NCI-H2196 (cell line): ENCODE measurements around the gene UBE3B.
"Not testable (repeated sequence)": the region's sequence is repeated elsewhere in the genome, so short reads cannot be mapped to it uniquely, and the experiment has no call there.

Source experiments
- DNase-seq: peaks from one replicate; lab custom pipeline; 2025; ENCODE audit not compliant: unreplicated experiment; lab: John Stamatoyannopoulos, UW

UBE3B gene, protein sequence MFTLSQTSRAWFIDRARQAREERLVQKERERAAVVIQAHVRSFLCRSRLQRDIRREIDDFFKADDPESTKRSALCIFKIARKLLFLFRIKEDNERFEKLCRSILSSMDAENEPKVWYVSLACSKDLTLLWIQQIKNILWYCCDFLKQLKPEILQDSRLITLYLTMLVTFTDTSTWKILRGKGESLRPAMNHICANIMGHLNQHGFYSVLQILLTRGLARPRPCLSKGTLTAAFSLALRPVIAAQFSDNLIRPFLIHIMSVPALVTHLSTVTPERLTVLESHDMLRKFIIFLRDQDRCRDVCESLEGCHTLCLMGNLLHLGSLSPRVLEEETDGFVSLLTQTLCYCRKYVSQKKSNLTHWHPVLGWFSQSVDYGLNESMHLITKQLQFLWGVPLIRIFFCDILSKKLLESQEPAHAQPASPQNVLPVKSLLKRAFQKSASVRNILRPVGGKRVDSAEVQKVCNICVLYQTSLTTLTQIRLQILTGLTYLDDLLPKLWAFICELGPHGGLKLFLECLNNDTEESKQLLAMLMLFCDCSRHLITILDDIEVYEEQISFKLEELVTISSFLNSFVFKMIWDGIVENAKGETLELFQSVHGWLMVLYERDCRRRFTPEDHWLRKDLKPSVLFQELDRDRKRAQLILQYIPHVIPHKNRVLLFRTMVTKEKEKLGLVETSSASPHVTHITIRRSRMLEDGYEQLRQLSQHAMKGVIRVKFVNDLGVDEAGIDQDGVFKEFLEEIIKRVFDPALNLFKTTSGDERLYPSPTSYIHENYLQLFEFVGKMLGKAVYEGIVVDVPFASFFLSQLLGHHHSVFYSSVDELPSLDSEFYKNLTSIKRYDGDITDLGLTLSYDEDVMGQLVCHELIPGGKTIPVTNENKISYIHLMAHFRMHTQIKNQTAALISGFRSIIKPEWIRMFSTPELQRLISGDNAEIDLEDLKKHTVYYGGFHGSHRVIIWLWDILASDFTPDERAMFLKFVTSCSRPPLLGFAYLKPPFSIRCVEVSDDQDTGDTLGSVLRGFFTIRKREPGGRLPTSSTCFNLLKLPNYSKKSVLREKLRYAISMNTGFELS

GRCh38 chr12:109477185-109477962 is at the start of gene UBE3B, which contains the start of gene KCTD10:
Gene UBE3B, plus strand, starts transcription at chr12:109477634. Its CDS starts 5,918 bp downstream, at chr12:109483552.
Gene KCTD10, minus strand, starts transcription at chr12:109477300. Its CDS starts 38 bp downstream, at chr12:109477262.
- DNase-seq, result peak; percentile 91

DNA sequence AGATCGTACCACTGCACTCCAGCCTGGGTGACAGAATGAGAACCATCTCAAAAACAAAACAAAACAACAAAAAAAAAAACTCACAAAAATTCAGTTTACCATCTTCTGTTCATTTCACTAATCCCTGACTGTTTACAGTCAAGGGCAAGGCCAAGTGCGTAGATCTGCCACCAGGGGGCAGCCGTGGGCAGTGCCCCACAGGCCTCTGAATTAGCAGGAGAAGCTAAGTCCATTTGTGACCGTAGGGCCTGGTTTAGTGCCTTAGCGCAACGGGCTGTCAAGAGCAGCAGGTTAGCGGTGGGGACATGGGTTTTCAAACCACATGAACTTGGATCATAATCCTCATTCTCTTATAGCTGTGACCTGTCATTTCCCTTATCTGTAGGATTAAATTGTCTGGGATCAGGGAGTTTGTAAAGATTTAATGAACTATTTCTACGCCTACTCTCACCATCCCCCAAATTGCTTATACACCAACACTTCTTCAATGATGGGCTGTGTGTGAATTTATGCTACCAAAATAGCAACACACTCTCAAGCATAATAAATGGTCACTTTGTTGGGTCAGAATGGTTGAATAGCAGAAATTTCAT is 49.3 kb upstream of the UBE3B start:
- peak; percentile 80 for DNase-seq

GRCh38 chr12:109428804-109429203 is 48.6 kb upstream of the UBE3B start:
- not testable (repeated sequence) for DNase-seq

- no peak for DNase-seq
Measured at GRCh38 chr12:109430244-109430643, 47.2 kb upstream of the UBE3B start.

DNA sequence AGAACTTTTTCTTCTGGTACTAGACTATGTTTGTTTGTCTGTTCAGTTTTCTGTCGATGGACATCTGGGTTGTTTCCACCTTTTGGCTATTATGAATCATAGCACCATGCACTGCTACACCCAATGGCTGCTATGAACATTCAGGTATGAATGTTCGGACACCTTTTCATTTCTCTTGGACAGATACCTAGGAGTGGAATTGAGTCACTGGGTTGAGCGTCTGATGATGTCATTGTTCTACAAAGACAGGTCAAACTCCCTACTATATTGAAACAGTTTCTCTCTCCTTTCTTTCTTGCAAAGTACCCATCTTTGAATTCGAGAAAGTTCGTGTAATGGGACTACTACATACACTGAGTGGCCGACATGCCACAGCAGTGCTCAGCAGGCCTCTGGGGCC is 45.0 kb upstream of the UBE3B start:
- DNase-seq, result no peak

GRCh38 chr12:109432842-109433304 is 44.6 kb upstream of the UBE3B start:
- DNase-seq, result peak; percentile 75

DNA sequence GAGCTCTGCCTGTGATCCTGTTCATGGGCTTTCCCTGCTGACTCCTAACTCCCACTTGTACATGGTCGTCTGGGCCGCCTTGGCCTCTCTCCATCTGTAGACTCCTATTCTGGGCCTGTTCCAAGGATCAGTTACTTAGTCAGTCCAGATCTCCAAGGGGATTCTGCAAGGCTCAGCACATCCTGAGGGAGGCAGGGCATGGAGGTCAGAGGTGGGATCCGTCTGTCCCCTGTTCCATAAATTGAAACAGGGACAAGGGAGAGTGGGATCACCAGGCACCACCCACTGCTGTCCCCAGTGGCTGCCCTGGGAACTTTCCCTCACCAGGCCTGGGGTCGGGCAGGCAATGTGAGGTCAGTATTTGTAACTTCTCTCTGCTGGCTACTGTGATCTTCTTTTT is 43.8 kb upstream of the UBE3B start:
- DNase-seq, result no peak

DNA sequence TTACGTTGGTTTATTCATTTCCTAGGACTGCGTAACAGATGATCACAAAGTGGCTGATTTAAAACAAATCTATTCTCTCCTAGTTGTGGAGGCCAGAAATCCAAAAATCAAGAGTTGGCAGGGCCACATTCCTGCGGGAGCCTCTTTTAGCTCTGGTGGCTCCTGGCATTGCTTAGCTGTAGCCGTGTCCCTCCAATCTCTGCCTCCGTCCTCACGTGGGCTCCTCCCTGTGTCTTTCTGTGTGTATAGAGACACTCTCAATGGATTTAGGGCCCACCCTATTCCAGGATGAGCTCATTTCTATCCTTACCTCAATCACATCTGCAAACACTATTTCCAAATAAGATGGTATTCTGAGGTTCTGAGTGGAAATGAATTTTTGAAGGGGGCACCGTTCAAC is 42.9 kb upstream of the UBE3B start:
- no peak for DNase-seq

- DNase-seq, result no peak
Measured at GRCh38 chr12:109435428-109436187, 41.8 kb upstream of the UBE3B start.

DNA sequence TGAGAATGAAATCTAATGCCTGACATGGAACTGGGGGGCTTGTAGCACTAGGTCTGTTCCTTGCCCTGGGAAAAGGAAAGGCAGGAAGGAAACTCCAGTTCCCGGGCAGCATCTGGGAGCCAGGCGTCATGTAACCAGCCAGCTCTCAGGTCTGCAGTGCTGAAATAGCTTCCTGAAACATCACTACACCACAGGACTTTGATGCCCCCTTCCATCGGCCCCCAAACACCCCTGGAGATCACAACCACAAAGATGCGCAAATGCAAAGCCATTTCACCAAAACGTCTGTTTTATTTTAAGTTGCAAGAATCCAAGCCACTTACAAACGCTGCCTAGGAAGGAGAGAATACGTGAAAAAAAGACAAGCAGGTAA is 41.3 kb upstream of the UBE3B start:
- DNase-seq, result no peak

DNA sequence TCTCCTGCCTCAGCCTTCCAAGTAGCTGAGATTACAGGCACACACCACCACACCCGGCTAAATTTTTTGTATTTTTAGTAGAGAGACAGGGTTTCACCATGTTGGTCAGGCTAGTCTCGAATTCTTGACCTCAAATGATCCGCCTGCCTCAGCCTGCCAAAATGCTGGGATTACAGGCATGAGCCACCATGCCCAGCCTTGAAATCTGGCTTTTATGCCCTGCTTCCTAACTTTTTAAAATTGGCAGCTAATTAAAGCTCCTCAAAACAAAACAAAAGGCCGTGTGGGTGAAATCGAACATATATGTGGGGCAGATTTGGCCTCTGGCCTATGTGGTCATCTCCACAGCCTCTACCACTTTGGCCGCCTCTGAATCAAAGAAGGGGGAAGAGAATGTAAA is 38.3 kb upstream of the UBE3B start:
- DNase-seq, result no peak

DNA sequence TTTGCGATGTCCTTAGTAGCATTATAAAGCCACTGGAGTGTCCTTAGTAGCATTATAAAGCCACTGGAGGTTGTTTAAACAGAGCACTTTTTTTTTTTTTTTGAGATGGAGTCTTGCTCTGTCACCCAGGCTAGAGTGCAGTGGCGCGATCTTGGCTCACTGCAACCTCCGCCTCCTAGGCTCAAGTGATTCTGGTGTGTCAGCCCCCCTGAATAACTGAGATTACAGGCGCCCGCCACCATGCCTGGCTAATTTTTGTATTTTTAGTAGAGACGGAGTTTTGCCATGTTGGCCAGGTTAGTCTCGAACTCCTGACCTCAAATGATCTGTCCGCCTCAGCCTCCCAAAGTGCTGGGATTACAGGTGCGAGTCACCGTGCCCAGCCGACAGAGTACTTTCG is 37.5 kb upstream of the UBE3B start:
- DNase-seq, result not testable (repeated sequence)

DNA sequence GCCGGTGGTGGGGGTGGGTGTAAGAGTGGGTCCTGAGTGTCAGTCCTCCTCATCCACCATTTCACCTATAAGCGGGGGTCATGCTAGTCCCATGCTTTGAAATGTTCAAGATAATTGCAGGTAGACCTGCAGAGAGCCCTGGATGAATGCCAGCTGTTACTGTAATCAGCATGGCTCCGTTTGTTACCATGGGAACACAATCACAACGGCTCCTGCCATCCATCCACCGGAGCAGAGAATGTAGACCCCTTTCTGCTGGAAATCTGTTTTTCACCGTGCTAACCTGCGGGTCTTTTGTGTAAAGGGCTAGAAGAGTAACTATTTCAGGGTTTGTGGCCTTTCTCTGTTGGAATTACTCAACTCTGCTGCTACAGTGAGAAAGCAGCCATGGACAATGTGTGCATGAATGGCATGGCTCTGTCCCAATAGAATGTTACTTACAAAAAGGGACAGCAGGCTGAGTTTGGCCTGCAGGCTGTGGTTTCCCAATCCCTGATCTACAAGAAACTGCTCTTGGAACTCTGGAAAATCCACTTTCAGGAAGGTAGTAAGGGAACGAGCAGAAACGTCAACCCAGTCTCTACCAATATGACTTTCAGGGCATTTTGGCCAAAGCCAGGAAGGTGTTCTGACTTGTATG is 36.5 kb upstream of the UBE3B start:
- peak; percentile 25 for DNase-seq

GRCh38 chr12:109443794-109444193 is 33.6 kb upstream of the UBE3B start:
- no peak for DNase-seq

DNA sequence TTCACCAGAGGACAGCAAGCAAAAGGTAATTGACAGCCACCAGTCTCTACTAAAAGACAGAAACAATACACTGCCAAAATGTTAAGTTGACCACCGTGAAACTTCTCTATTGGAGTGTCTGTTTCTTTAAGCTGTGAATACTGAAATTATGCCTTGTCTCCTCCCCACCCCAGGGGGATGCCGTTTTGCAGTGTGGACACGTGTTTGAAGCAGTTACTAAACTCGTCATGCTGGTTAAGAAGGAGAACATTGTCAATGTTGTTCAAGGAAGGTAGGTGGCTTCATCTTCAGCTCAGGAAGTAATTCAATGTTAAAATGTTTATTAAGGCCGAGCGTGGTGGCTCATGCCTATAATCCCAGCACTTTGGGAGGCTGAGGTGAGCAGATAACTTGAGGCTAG is 33.2 kb upstream of the UBE3B start:
- DNase-seq, result no peak

DNA sequence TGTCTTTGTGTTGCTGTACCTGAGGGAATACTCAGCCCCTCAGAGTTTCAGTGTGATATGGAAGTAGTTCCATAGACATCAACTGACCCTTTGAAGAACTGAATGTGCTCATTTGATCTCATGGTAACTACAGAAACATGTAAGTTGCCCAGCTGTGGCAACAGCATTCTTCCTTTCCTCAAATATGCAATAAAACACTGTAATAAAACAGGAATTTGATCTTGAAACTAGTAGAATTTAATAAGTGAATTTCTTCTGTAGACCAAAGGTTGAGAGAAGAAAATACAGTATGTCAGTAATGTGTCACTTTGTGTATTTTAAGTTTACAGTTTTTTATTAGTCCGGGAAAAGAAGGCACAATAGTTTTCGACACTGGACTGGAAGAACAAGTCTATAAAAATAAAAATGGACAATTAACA is 32.2 kb upstream of the UBE3B start:
- no peak for DNase-seq

DNA sequence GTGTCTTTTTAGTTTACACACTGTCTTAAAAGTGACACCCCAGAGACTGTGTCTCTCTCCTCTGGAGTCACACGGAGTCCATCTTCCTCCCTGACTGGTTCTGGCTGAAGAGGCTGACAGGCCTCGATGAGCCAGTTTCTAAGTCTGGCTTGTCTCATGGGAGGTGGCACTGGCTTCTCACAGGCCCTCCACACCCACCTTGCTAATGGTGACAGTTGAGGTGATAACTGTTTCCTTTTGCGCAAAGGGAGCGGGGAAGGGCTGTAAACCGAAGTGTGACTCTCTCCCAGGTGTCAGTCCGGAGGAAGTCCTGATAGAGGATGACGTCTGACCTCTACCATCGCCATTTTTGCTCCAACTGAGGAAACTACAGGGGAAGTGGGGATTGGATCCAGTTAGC is 30.6 kb upstream of the UBE3B start:
- no peak for DNase-seq

- DNase-seq, result no peak
Measured at GRCh38 chr12:109447482-109447881, 30.0 kb upstream of the UBE3B start.

- DNase-seq, result no peak
Measured at GRCh38 chr12:109448272-109448671, 29.2 kb upstream of the UBE3B start.
